Activated CD4-positive, alpha-beta T cell treated with anti-CD3 and anti-CD28 coated beads, Interleukin-2, amount 50 U/mL, for 48 hours (primary cell): Measurements from ENCODE around the gene LEKR1.
A peak's percentile ranks its signal among the peaks of the same experiment; 100 is the strongest.
"Not testable (repeated sequence)": the region's sequence is repeated elsewhere in the genome, so short reads cannot be mapped to it uniquely, and the experiment has no call there.

Experiments used
- DNase-seq, 2 experiments: peaks; one replicate each; pipeline ENCODE4 v3.0.0-alpha.2; 2020

The LEKR1 gene

DNA sequence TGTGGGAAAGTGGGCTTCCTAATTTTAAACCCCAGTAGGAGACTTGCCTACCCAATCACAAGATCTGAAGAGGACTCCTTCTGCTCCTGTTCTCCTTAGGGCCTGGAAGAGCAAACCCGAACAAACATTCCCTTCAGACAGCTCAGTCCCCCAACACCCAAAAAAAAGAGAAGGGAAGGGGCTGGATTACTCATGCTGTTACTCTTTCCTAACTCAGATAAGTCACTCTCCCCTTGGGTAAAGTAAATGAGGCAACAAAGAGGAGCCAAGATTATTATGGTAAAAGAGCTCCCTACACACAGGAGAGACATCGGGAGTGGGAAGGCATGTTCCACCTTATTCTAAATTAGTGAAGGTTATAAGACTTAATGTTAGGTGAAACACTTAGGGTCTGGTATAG lies 18.1 kb upstream of the LEKR1 start:
- no peak for DNase-seq

DNA sequence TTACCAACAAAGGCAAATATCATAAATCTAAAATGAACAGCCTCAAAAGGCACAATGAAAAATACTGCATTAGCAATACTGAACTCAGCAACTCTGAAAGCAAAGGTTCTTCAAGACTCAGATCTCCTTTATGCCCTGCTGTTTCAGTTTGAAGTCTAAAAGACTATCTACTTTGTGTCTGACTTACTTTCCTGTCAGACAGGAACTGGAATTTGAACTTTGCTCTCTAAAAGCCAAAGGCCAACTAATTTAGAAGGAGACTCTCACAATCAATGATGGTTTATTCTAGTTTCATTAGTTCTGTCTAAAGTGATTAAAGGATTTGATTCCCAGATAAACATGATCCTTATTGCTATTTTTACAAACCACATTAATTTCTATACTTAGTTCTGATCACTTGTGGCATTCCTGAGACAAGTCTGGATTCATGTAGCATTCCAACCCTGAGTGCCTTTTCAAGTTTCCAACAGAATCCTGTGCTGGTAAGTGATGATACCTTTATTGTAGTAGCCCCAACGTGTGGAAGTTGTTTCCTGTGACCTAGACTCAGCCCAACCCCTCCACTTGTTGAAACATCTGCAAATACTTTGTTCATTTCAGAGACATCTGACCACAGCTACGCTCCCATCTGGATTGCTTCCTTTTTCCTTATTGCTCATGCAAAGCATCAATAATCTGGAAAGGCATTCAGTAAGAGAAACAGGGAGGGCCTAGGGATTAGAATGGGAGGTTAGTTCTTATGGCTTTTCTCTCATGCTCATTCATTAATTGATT lies 14.9 kb upstream of the LEKR1 start:
- no peak for DNase-seq

DNA sequence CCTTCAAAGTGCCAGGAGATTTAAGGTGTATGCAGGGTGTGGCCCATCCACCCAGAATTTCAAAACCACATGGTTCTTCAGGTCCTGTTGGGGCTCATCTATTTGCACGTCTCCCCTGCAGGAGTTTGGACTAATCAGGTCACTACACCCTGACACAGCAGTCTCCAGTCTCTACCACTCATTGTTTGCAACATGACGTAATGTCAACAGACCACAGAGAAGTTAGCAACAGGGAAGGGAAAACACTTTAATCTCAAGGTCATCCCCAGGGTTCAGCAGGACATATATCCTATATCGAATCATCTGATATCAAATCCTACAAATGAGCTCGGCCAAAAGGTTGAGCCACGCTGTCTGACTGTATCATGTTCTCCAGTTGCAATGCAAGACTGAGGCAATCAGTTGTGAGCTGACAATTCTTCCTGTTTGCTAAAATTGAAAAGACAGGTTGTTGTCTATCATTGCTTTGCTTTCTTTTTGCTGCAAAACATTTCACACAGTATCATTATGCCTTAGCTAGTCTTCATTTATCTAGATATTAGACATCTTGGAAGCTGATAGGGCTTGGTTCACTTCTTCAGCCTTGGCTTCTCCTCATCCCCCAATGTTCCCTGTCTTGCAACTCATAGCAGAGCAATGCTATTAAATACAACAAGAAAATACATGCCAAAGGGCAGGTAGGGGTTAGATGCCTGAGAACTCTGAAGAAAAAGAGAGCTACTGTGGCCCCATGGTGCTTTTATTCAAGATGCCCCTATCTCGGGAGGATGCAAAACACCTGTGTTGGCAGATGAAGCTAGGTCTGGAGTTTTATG lies 13.4 kb upstream of the LEKR1 start:
- no peak for DNase-seq

DNA sequence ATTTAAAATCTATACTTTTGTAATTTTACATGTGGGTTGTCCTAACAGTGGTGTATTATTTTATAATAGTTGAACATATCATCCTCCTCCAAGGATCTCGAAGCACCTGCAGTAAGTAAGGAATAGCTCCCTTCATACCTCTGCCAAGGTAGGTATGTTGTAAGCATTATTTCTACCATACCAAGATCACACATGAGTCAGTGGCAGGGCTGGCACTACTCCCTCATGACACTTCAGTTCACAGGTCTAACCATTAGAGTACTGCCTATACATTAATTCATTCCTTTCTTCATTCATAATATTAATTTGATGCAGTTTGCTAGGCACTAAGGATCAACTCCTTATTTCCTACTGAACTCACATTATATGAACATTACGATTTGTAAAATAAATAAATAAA lies 11.9 kb upstream of the LEKR1 start:
- no peak for DNase-seq

DNA sequence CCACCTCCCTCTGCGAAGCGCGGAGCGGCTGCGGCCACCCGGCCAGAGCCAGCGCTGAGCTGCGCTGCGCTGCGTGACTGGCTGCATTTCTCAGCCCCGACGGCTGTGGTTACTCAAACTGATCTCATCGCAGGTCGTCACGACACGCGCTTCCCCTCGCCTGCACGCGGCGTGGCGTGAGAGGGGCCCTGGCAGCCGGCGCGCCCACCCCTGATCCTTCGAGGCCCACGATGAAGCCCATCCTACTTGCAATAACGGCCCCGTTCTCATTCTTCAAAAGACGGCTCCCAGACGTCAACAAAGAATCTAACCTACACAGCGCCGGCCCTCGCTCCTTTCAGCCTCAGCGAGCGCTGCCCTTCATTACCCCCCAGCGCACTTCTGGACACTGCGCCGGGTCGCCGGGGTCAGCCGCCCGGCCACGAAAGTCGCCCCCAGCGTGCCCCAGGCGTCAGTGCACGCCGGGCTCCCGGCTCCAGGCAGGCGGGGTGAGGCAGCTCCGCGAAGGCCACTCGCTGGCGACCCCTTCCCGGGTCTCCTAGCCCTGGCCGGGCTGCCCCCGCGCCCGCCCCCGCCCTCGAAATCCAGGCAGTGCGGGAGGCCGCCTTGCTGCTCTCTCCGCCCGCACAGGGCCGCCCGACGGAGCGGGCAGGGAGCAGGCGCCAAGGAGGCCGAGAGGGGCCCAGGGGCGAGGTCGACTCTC lies 9.9 kb upstream of the LEKR1 start:
- DNase-seq, result peak; percentile 17 to 22

DNA sequence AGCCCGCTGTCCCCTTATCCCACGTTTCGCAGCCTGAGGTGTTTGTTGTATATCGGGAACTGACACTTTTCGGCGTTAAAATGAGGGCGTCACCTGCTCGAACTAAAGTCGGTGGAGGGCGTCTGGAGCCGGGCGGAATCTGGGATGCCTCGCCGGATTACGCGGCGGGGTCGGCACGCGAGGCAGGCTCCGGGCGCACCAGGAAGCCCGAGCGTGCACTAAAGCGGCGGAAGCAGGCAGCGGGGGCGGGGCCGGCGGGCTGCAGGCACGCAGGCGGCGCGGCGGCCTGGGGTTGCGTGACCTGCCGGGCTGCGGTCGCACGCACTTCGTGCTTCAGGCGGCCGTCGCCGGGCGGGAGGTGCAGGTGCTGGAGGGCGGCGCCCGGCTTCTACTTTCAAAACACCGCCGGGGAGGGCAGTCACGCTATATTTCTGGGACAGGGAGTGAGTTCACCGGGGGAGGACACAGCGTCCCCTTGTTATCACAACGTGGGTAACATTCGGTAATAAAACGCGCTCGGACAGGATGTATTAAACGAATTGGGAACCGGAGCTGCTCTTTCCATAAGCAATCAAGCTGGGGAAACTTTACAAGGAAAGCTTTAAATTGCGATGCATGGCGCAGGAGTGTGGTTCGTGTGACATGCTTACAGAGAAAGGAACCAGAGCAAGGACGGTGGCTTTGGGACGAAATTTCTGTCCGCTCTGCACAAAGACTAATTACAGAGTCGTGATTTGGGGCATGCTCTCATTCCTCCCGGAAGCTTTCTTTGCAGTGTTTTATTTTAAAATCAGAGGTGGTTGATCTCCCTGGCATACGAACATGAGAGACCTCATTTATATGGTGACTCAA lies 9.1 kb upstream of the LEKR1 start:
- DNase-seq, result peak; percentile 84 to 87

DNA sequence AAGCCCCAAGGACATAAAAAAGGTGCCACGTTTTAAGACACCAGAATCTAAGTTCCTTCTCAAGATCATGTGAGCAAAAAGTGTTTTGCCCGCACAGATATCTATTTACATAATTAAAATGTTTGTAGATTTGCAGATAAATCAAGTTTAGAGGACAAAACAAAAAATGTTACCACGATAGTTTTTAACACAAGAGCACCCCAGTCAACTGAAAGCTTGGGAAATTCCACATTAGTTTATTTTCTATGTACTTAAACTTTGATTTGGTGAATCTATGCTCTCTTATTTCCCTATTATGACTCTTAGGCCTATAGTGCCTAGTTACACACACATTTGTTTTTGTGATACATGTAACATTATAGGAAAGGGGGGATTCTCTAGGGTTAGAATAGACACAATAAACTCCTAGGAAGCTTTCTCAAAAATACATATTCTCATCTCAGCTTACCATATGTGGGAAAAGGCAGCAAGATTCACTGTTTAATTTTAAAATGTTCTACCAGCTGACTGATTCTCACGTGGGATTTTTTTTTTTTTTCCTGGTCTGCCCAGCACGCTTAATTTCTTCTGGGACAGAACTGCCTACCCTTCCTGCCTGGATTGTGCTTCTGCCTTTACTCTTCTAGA lies 8.4 kb upstream of the LEKR1 start:
- DNase-seq, result no peak

DNA sequence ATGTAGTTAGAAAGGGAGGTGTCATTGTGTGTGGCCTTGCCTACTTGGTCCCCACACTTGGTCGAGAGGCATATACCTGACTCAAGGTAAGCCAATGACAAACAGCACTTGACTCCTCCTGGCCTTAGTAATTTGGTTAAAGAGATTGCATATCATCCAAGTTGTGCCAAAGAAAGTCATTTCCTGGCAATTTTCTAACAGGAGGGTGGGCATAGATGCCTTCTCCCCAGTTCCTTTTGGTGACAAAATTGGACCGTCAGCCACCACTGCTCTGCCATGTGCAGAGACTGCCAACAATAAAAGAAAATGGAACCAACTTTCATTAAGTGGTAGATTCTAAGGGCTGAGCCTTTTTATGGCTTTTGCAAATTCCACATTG lies 7.9 kb upstream of the LEKR1 start:
- no peak for DNase-seq

DNA sequence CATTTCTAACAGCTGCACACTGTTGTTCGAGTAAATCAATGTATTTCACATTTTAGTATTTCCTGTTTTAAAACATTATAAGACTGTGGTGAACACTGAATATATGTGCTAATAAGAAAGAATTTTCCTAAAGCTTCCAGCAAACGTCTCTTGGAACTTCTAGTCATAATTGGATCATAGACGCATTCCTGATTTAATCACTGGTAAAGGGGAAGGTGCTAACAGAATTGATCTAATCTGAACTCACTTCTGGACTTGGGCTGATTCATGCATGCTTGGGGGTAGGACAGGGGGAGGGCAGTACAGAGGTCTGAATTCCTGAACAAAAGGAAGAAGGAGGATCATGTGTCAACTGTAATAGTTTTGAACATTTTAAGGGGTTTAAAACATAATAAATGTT lies 7.3 kb upstream of the LEKR1 start:
- no peak for DNase-seq

DNA sequence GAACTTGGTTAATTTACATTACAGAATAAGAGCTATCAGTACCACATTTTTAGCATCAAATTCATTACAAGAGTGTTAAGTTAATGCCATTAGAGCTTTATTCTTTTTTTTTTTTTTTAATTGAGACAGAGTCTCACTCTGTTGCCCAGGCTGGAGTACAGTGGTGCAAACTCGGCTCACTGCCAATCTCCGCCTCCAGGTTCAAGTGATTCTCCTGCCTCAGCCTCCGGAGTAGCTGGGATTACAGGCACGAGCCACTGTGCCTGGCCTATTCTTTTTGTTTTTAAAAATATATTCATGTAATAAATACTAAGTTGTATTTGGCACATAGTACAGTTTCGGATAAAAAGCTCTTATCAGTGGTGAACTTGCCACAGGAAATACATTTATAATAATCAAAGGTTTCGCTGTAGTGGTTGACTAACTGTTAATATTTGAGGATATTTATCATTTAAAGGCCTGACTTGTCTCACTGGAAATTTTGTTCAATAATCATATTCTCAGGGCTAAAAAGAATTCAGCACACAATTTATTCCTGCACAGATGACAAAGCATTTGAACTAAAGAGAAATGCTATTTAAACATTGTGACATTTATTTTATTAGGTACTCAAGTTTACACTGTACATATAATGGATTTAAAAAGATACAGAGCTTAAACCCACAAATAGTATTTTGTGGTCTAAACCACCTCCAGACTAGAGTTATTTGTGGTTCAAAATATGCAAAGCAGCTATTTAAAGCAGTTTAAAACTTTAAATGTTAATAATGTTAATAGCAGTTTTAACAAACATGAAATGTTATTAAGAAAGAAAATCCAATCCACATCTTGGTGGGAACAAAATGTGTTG lies 6.1 kb upstream of the LEKR1 start:
- no peak for DNase-seq

DNA sequence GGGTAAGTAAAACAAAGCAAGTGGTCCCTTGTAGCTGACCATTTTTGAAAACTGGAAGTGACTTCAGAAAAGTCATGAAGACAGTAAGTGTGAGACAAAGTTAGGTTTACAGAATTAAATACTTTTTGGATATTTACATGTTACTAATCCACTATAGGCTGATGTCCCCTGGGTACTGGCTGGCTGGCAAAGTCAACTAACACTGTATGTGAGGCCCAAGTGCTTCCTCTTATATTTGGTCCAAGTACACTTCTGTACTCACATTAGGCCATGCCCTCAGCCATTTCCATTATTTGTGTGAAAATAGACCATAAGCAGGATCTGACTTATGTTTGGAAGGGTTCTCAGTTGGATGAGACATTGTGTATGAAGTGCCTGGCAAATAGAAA lies 5.5 kb upstream of the LEKR1 start:
- DNase-seq, result no peak

DNA sequence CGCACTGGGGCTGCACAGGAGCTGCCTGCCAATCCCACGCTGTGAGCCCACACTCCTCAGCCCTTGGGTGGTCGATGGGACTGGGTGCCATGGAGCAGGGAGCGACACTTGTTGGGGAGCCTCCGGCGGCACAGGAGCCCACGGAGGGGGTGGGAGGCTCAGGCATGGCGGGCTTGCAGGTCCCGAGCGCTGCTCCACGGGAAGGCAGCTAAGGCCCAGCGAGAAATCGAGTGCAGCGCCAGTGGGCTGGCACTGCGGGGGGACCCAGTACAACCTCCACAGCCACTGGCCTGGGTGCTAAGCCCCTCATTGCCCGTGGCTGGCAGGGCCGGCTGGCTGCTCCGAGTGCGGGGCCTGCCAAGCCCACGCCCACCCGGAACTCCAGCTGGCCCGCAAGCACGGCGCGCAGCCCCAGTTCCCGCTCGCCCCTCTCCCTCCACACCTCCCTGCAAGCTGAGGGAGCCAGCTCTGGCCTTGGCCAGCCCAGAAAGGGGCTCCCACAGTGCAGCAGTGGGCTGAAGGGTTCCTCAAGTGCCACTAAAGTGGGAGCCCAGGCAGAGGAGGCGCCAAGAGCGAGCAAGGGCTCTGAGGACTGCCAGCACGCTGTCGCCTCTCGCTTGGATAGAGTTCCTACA lies 3.4 kb upstream of the LEKR1 start:
- DNase-seq, result not testable (repeated sequence)

DNA sequence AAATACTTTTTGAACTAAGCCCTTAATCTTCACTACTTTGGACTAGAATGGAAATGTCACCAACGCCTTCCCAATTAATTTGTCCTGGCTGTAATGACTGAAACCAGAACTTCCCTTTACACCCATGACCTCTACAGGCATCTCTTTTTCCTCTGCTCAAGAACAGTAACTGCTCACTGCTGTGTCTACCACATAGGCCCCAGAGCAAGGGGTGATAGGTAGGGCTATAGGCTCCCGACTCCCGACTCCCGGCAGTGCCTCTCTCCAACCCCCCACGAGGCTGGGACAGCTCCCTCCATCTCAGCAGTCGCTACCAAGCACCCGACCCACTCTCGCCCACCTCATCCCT lies 384 bp upstream of the LEKR1 start:
- DNase-seq, result no peak

DNA sequence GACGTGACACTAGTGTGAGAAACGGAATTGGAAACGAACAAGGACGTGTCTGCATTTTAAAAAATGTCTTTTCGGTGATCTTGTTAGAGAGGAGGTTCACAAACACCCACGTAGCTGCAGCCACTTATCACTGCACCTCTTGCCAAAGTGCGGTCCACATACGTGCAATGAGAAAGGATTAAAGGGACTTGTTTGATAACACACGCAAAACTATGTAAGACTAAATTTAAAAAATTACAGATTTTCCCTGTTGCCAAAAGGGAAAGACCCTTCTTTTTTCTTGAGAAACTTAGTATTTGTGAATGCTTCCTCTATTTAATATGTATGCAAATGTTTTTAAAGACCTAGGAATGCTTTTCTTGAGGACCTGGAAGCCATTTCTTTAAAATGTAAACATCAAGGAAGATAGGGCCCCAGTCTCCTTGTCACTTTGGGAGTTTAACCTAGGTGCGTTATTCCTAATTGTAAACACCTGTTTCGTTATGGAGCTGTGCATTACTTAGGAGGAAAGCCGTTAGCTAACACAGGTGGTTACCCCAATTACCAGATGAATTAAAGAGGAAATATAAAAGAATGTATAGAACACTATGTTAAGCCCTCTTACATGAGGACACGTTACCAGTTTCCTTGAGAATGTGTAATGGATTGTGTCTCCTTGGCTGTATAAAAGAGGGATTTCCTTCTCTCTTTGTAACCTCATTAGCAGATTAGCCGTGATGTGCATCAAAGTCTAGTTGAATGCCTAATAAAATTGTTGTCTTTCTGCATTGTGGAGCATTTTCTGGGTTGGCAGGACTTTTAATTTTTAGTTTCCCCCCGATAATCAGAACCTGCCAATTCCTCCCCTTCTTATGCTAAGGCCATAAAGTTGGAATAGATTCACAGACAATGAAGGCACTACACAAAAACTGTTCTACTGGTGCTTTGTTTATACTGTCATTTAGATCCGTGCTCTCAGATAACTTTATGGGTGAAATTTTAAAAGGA lies 1.0 kb downstream of the LEKR1 start:
- DNase-seq, result no peak

DNA sequence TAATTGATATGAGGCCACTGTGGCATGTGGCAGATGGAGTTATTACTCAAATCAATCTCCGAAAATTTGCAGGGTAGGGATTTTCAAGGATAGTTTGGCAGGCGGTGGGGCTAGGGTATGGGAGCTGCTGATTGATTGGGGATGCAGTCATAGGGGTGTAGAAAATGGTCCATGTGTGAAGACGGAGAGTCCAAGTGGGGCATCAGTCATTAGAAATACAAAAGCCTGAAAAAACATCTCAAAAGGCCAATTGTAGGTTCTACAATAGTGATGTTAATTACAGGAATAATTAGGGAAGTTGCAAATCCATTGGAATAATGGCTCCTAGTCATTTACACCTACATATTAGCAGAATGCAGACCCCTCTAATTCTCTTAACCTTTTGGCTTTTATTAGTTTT lies 4.9 kb downstream of the LEKR1 start:
- no peak for DNase-seq

DNA sequence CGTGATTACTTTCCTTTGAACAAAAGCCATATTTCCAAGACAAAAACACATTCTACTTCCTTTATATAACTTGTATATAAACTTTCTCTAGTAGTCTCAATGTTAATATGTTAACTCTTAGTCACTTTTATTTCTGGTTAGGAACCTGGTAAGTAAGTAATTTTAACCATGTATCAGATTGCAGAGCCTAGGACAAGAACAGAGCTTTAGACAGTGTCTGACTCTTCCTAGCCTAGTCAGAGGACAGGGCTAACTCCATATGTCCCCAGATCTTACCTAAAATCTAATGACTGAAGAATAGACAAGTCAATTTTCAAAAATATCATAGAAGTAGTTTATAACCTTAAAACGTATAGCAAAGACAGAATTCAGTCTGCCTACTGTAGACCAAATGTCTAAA lies 8.3 kb downstream of the LEKR1 start:
- DNase-seq, result no peak

DNA sequence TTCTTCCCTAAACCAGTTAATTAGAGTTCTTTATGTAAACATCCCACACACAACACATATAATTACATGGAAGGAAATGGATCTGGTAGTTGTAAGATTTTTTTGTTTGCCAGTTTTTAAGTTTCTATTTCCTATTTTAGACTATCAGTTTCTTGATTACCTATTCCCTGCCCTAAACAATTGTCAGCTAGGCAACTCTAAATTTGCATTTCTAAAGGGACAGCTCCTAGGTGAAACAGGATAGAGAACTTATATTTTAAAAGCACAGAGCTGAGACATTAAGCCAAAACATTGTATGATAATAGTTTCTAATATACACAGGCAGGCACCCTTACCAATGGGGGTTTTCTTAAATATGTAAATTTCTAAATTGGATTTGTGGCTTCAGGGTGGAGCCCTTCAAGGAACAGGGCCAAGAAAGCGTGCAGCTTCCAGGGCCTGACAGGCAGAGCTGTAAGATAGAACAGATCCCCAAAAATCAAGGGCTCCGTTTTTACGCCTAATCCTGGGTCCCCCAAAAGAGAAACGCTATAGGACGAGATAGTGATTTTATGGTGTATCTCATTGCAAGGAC lies 8.9 kb downstream of the LEKR1 start:
- no peak for DNase-seq

DNA sequence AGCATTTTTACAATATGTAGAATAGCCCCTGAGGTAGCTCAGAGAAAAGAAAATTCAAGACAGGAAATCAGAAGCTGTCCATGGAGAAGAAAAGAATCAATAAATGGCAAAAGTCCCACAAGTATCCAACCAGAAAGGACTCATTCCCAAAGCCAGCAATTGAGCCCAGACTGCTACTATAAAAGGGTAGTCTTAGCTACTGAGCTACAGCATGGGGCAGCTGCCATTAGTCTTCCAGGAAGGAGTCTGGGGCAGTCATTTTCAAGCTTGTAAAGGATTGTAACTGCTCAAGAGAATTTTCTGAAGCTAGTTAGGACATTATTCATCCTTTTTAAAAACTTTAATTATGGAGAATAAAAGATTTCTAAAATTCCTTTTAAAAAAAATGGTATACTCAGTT lies 10.5 kb downstream of the LEKR1 start:
- DNase-seq, result no peak

DNA sequence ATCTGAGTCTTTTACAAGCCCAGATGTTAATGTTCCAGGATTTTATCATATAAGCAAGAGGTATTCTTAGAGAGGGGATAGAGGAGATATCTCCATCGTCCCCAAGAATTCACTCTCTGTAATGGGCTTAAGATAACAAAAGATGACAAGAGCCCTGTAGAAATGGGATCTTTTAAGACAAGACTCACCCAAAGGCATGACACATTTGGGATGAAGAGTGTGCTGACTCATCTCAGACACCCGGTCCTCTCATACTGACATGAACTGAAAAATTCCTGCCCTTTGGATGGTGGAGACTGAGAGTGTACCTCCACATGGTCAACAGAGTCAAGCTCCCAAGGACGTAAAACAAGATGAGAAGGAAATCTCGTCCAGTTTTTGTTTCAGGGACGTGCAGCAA lies 11.0 kb downstream of the LEKR1 start:
- DNase-seq, result no peak
